GM23338 (cell line): ENCODE results near the gene SHPK. TPM values are rescaled to one million over a fixed set of nuclear protein-coding genes. Genes with fewer than 3 reads are reported as not detected.

Source experiments
- ATAC-seq: fragments of 200-7000 bp; cut with Tn5 transposase; 3 replicates; pipeline ENCODE4 v1.9.1; 2020
- DNase-seq: peaks from one replicate; pipeline ENCODE4 v3.0.0-alpha.2; 2015; ENCODE audit warnings: low spot score
- H2AFZ ChIP-seq: fragments of 200-600 bp; sonication (generic); 2 replicates; pipeline ENCODE4 v1.8.0; 2016; ENCODE audit warnings: antibody characterized with exemption, mild to moderate bottlenecking, moderate library complexity
- H3F3A ChIP-seq: fragments of 200-600 bp; sonication (generic); replicated peaks from 2 replicates; pipeline ENCODE4 v1.8.0; 2017; ENCODE audit warnings: antibody characterized with exemption, mixed run types, low read depth
- H3K27ac ChIP-seq: fragments of 200-600 bp; sonication (generic); 2 replicates; pipeline ENCODE4 v1.6.1; 2016; ENCODE audit warnings: low read depth
- H3K27me3 ChIP-seq: fragments of 200-600 bp; sonication (generic); 2 replicates; pipeline ENCODE4 v1.8.0; 2016; ENCODE audit warnings: mild to moderate bottlenecking, mixed run types, moderate library complexity; ENCODE audit not compliant: insufficient read depth
- H3K36me3 ChIP-seq: fragments of 200-600 bp; sonication (generic); 2 replicates; pipeline ENCODE4 v1.8.0; 2016; ENCODE audit warnings: mild to moderate bottlenecking; ENCODE audit not compliant: insufficient read depth
- H3K4me1 ChIP-seq: fragments of 200-600 bp; sonication (generic); 2 replicates; pipeline ENCODE4 v1.8.0; 2016; ENCODE audit warnings: mild to moderate bottlenecking, moderate library complexity; ENCODE audit not compliant: insufficient read depth
- H3K4me2 ChIP-seq: fragments of 200-600 bp; sonication (generic); 2 replicates; pipeline ENCODE4 v1.7.1; 2017; ENCODE audit warnings: mixed run types
- H3K4me3 ChIP-seq: fragments of 200-600 bp; sonication (generic); 2 replicates; pipeline ENCODE4 v1.6.1; 2016; ENCODE audit warnings: mixed run types
- H3K79me2 ChIP-seq: fragments of 200-600 bp; sonication (generic); replicated peaks from 2 replicates; pipeline ENCODE4 v1.8.0; 2017; ENCODE audit warnings: mild to moderate bottlenecking; ENCODE audit not compliant: insufficient read depth
- H3K9me2 ChIP-seq: fragments of 200-600 bp; sonication (generic); 2 replicates; pipeline ENCODE4 v1.8.0; 2017; ENCODE audit not compliant: insufficient read depth
- H4K20me1 ChIP-seq: fragments of 200-600 bp; sonication (generic); replicated peaks from 2 replicates; pipeline ENCODE4 v1.8.0; 2017; ENCODE audit warnings: mild to moderate bottlenecking; ENCODE audit not compliant: insufficient read depth
- H3K27ac Mint-ChIP-seq: 2 replicates; pipeline ENCODE4 v1.8.0; 2020; ENCODE audit warnings: inconsistent platforms, mild to moderate bottlenecking, moderate library complexity, mixed read lengths
- H3K27me3 Mint-ChIP-seq: 3 replicates; pipeline ENCODE4 v1.8.0; 2022; ENCODE audit warnings: low read depth, mild to moderate bottlenecking, moderate library complexity, mixed read lengths, inconsistent platforms; ENCODE audit not compliant: insufficient read depth, poor library complexity
- H3K36me3 Mint-ChIP-seq: 3 replicates; pipeline ENCODE4 v1.8.0; 2021; ENCODE audit warnings: low read depth, mild to moderate bottlenecking, inconsistent platforms, moderate library complexity, mixed read lengths
- H3K4me1 Mint-ChIP-seq: 3 replicates; pipeline ENCODE4 v1.8.0; 2020; ENCODE audit warnings: mild to moderate bottlenecking, inconsistent platforms, mixed read lengths
- H3K4me3 Mint-ChIP-seq: 3 replicates; pipeline ENCODE4 v1.8.0; 2021; ENCODE audit warnings: moderate library complexity, mild to moderate bottlenecking, inconsistent platforms, mixed read lengths
- H3K9me3 Mint-ChIP-seq: 3 replicates; pipeline ENCODE4 v1.8.0; 2020; ENCODE audit warnings: moderate library complexity, mild to moderate bottlenecking, inconsistent platforms, mixed read lengths
- CREB1 ChIP-seq: fragments of 250-450 bp; sonication (Bioruptor Pico); IDR thresholded peaks from 2 replicates; pipeline ENCODE4 v1.5.0; 2020; ENCODE audit warnings: low read depth, mild to moderate bottlenecking, moderate library complexity
- EZH2 ChIP-seq: fragments of 200-600 bp; sonication (generic); IDR thresholded peaks from one replicate; pipeline ENCODE4 v1.8.0; 2017; ENCODE audit warnings: antibody characterized with exemption, mild to moderate bottlenecking, low read depth; ENCODE audit not compliant: unreplicated experiment
- EZH2phosphoT487 ChIP-seq: fragments of 200-600 bp; sonication (generic); IDR thresholded peaks from one replicate; pipeline ENCODE4 v1.8.1; 2018; ENCODE audit warnings: antibody characterized with exemption; ENCODE audit not compliant: unreplicated experiment
- JUNB ChIP-seq: IDR thresholded peaks from one replicate; pipeline ENCODE4 v1.6.1; 2016; ENCODE audit warnings: antibody characterized with exemption; ENCODE audit not compliant: unreplicated experiment
- STAT1 ChIP-seq: IDR thresholded peaks from one replicate; pipeline ENCODE4 v1.6.1; 2016; ENCODE audit warnings: antibody characterized with exemption; ENCODE audit not compliant: unreplicated experiment
- ZNF114 ChIP-seq: fragments of 250-450 bp; sonication (Bioruptor Pico); IDR thresholded peaks from 2 replicates; pipeline ENCODE4 v1.5.0; 2020; ENCODE audit warnings: mild to moderate bottlenecking, moderate library complexity
- ZNF331 ChIP-seq: fragments of 250-450 bp; sonication (Bioruptor Pico); IDR thresholded peaks from 2 replicates; pipeline ENCODE4 v1.5.0; 2020; ENCODE audit warnings: low read depth, mild to moderate bottlenecking, moderate library complexity
- polyA plus RNA-seq: library from polyadenylated mRNA; unstranded; fragments of >200 nt; fragmentation: Nextera tagmentation; extraction: Ambion mirVana; gene quantifications from 2 replicates; pipeline ENCODE4 v1.2.1, GENCODE V29; 2016
- total RNA-seq: library from RNA; depleted of rRNA; stranded (reverse); fragments of >200 nt; shearing (Covaris generic); gene quantifications from 2 replicates; pipeline ENCODE4 v1.2.3, GENCODE V29; 2014
- TF ChIP-seq, protein P1 (sequence below): IDR thresholded peaks from 2 replicates; pipeline ENCODE4 v1.6.1; 2016; ENCODE audit warnings: antibody characterized with exemption
- TF ChIP-seq, protein P2 (sequence below): fragments of 250-450 bp; sonication (Bioruptor Pico); IDR thresholded peaks from 2 replicates; pipeline ENCODE4 v1.5.0; 2020; ENCODE audit warnings: mild to moderate bottlenecking, moderate library complexity
- TF ChIP-seq, protein P3 (sequence below), 2 experiments: fragments of 200-600 bp in 1 of 2; sonication (generic) in 1 of 2; conservative IDR thresholded peaks; 2 replicates each; pipeline versions ENCODE4 v1.5.1 to v1.6.1; 2016 to 2017; ENCODE audit warnings: antibody characterized with exemption in 2 of 2, low read depth in 2 of 2, mild to moderate bottlenecking in 2 of 2, moderate library complexity in 1 of 2

SHPK gene
- total and polyA plus RNA-seq, 2 experiments from 2014 or later: 11.5 to 34.3 TPM

DNA sequence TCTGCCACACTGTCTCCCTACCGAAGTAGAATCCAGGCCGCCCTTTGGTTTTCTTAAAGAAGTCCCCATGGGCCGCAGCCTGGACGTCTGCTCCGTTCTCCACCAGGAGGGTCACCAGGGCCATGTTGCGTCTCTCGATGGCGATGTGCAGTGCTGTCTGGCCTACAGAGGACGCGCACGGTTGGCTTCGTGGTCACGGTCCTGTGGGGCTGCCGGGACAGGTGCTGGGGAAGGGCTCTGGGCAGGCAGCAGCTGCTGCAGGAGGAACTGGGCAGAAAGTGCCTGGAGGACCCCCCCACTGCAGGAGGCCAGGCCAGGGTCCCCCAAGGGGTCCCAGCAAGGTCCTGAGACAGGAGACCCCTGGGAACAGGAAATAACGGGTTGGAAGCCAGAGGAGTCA is 45.8 kb downstream of the SHPK start:
- no peak overlapping the region for H3K27ac ChIP-seq

DNA sequence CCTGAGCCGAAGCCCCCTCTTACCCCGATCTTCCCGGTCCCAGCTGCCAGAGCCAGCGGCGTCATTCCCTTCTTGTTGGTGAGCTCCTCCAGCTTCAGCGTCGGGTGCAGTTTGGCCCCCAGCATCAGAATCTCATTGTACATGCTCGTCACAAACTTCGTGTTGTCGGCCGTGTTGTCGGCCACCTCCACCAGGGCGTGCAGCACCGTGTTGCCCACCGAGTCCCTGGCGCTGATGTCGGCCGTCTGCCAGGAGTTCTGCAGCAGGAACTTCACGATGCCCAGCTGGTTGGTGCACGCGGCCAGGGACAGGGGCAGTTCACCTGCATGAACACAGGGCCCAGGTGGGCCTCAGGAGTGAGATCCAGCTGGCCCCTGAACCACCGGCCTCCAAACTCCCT is 46.3 kb downstream of the SHPK start:
- H3F3A ChIP-seq: no peaks in the 10 kb centered on the region
- no peaks in the 10 kb centered on the region for H3K27me3 ChIP-seq
- no peak overlapping the region for H3K27ac ChIP-seq
- Mint-ChIP-seq H3K27ac (peak overlapping the region; percentile 50; the same call in 1 of the 2 replicates), H3K27me3 (peaks cover 4% of the 10 kb centered on the region), H3K36me3 (peaks cover 21% of the 10 kb centered on the region), H3K4me1 (no peaks in the 10 kb centered on the region), H3K9me3 (no peaks in the 10 kb centered on the region), H3K4me3 (no peak overlapping the region)
- no peak overlapping the region for H2AFZ ChIP-seq
- no peaks in the 10 kb centered on the region for H3K36me3 ChIP-seq
- no peak for ATAC-seq
- no peaks in the 10 kb centered on the region for H3K9me2 ChIP-seq
- no peaks in the 10 kb centered on the region for H3K4me1 ChIP-seq
- no peaks in the 10 kb centered on the region for H3K79me2 ChIP-seq
- H3K4me2 ChIP-seq: no peak overlapping the region
- H4K20me1 ChIP-seq: no peaks in the 10 kb centered on the region
- no peak for DNase-seq
- no peak overlapping the region for H3K4me3 ChIP-seq
- TF ChIP-seq EZH2phosphoT487 (no peak), STAT1 (no peak), JUNB (no peak), ZNF114 (CRISPR knock-in tag) (no peak), EZH2 (no peak), ZNF331 (no peak)
- TF ChIP-seq, protein P1, sequence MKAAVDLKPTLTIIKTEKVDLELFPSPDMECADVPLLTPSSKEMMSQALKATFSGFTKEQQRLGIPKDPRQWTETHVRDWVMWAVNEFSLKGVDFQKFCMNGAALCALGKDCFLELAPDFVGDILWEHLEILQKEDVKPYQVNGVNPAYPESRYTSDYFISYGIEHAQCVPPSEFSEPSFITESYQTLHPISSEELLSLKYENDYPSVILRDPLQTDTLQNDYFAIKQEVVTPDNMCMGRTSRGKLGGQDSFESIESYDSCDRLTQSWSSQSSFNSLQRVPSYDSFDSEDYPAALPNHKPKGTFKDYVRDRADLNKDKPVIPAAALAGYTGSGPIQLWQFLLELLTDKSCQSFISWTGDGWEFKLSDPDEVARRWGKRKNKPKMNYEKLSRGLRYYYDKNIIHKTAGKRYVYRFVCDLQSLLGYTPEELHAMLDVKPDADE: no peak
- TF ChIP-seq, protein P2, sequence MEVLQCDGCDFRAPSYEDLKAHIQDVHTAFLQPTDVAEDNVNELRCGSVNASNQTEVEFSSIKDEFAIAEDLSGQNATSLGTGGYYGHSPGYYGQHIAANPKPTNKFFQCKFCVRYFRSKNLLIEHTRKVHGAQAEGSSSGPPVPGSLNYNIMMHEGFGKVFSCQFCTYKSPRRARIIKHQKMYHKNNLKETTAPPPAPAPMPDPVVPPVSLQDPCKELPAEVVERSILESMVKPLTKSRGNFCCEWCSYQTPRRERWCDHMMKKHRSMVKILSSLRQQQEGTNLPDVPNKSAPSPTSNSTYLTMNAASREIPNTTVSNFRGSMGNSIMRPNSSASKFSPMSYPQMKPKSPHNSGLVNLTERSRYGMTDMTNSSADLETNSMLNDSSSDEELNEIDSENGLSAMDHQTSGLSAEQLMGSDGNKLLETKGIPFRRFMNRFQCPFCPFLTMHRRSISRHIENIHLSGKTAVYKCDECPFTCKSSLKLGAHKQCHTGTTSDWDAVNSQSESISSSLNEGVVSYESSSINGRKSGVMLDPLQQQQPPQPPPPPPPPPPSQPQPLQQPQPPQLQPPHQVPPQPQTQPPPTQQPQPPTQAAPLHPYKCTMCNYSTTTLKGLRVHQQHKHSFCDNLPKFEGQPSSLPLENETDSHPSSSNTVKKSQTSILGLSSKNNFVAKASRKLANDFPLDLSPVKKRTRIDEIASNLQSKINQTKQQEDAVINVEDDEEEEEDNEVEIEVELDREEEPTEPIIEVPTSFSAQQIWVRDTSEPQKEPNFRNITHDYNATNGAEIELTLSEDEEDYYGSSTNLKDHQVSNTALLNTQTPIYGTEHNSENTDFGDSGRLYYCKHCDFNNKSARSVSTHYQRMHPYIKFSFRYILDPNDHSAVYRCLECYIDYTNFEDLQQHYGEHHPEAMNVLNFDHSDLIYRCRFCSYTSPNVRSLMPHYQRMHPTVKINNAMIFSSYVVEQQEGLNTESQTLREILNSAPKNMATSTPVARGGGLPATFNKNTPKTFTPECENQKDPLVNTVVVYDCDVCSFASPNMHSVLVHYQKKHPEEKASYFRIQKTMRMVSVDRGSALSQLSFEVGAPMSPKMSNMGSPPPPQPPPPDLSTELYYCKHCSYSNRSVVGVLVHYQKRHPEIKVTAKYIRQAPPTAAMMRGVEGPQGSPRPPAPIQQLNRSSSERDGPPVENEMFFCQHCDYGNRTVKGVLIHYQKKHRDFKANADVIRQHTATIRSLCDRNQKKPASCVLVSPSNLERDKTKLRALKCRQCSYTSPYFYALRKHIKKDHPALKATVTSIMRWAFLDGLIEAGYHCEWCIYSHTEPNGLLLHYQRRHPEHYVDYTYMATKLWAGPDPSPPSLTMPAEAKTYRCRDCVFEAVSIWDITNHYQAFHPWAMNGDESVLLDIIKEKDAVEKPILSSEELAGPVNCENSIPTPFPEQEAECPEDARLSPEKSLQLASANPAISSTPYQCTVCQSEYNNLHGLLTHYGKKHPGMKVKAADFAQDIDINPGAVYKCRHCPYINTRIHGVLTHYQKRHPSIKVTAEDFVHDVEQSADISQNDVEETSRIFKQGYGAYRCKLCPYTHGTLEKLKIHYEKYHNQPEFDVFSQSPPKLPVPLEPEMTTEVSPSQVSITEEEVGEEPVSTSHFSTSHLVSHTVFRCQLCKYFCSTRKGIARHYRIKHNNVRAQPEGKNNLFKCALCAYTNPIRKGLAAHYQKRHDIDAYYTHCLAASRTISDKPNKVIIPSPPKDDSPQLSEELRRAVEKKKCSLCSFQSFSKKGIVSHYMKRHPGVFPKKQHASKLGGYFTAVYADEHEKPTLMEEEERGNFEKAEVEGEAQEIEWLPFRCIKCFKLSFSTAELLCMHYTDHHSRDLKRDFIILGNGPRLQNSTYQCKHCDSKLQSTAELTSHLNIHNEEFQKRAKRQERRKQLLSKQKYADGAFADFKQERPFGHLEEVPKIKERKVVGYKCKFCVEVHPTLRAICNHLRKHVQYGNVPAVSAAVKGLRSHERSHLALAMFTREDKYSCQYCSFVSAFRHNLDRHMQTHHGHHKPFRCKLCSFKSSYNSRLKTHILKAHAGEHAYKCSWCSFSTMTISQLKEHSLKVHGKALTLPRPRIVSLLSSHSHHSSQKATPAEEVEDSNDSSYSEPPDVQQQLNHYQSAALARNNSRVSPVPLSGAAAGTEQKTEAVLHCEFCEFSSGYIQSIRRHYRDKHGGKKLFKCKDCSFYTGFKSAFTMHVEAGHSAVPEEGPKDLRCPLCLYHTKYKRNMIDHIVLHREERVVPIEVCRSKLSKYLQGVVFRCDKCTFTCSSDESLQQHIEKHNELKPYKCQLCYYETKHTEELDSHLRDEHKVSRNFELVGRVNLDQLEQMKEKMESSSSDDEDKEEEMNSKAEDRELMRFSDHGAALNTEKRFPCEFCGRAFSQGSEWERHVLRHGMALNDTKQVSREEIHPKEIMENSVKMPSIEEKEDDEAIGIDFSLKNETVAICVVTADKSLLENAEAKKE (CRISPR knock-in tag): no peak

More for the DNA sequence above, 45.8 kb downstream of the SHPK start:
- no peaks in the 10 kb centered on the region for H3K79me2 ChIP-seq
- no peak overlapping the region for H3K4me2 ChIP-seq
- TF ChIP-seq, protein P3, sequence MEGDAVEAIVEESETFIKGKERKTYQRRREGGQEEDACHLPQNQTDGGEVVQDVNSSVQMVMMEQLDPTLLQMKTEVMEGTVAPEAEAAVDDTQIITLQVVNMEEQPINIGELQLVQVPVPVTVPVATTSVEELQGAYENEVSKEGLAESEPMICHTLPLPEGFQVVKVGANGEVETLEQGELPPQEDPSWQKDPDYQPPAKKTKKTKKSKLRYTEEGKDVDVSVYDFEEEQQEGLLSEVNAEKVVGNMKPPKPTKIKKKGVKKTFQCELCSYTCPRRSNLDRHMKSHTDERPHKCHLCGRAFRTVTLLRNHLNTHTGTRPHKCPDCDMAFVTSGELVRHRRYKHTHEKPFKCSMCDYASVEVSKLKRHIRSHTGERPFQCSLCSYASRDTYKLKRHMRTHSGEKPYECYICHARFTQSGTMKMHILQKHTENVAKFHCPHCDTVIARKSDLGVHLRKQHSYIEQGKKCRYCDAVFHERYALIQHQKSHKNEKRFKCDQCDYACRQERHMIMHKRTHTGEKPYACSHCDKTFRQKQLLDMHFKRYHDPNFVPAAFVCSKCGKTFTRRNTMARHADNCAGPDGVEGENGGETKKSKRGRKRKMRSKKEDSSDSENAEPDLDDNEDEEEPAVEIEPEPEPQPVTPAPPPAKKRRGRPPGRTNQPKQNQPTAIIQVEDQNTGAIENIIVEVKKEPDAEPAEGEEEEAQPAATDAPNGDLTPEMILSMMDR (conservative IDR thresholded peaks at IDR 0.05; ENCODE audit: low read depth in 2 of 2): no peak
- TF ChIP-seq EZH2 (no peak), JUNB (no peak), CREB1 (no peak)
- no peak overlapping the region for H3K4me3 ChIP-seq
- no peaks in the 10 kb centered on the region for H3K9me2 ChIP-seq
- no peaks in the 10 kb centered on the region for H3K36me3 ChIP-seq
- peaks cover 20% of the 10 kb centered on the region for H3K36me3 Mint-ChIP-seq
- H3K27me3 Mint-ChIP-seq: peaks cover 4% of the 10 kb centered on the region
- H3K4me1 ChIP-seq: no peaks in the 10 kb centered on the region
- H3F3A ChIP-seq: no peaks in the 10 kb centered on the region
- no peaks in the 10 kb centered on the region for H3K4me1 Mint-ChIP-seq
- H2AFZ ChIP-seq: no peak overlapping the region
- ATAC-seq: no peak
- H3K4me3 Mint-ChIP-seq: no peak overlapping the region
- no peaks in the 10 kb centered on the region for H3K27me3 ChIP-seq
- H3K9me3 Mint-ChIP-seq: no peaks in the 10 kb centered on the region
- no peaks in the 10 kb centered on the region for H4K20me1 ChIP-seq
- peak overlapping the region; percentile 50; the same call in 1 of the 2 replicates for H3K27ac Mint-ChIP-seq
- no peak for DNase-seq
